ENCODE measurements around the gene CD101. TPM values are rescaled to one million over a fixed set of nuclear protein-coding genes. Genes with fewer than 3 reads are reported as not detected.

The CD101 gene
- total RNA-seq, 1 experiment from 2014 or later, result 1.2 TPM

- Histone ChIP-seq H3K9ac (ENCODE audit: low read length) (no peak overlapping the region), H3K4me1 (ENCODE audit: control insufficient read depth in 1 of 2, insufficient read depth in 2 of 2, low read length in 2 of 2) (no peaks in the 10 kb centered on the region), H3K79me2 (ENCODE audit: insufficient read depth, low read length) (no peaks in the 10 kb centered on the region), H3K36me3 (ENCODE audit: control insufficient read depth in 1 of 2, insufficient read depth in 2 of 2, low read length in 2 of 2) (peaks cover 0 to 6% of the 10 kb centered on the region in 2 experiments; a peak in 1 of 4 replicates), H3K27ac (ENCODE audit: low read depth, low read length) (no peak overlapping the region), H3K9me3 (ENCODE audit: control insufficient read depth in 1 of 2, insufficient read depth in 1 of 2, low read depth in 1 of 2, low read length in 2 of 2) (no peaks in the 10 kb centered on the region), H3K27me3 (ENCODE audit: insufficient read depth, low read length) (no peaks in the 10 kb centered on the region), H2AFZ (ENCODE audit: low read depth, low read length, poor library complexity, severe bottlenecking) (no peak overlapping the region), H3K4me2 (ENCODE audit: low read length) (no peak overlapping the region), H4K20me1 (ENCODE audit: insufficient read depth) (no peaks in the 10 kb centered on the region), H3K4me3 (replicated peaks in 1 of 2; ENCODE audit: low read depth in 1 of 2, low read length in 2 of 2) (no peak overlapping the region), H3K9me2 (ENCODE audit: insufficient read depth) (no peaks in the 10 kb centered on the region)
- BruUV-seq (replicated peaks), result no TSS peak
- RAD21 ChIA-PET (ENCODE audit: low non-redundant PET in 1 of 2, low total read pairs in 2 of 2, uncharacterized antibody in 2 of 2, unreplicated experiment in 2 of 2), result no interaction called here
- CTCF ChIA-PET, result no interaction called here
- DNase-seq (ENCODE audit: low read depth, low spot score) (no peak), ATAC-seq (no peak)
- intact Hi-C loops (cut with micrococcal nuclease), result no loop called here
- POLR2A ChIA-PET, result no interaction called here
- no peak for TF ChIP-seq SRF (IDR thresholded peaks at IDR 0.05; ENCODE audit: low read depth)
- TF ChIP-seq EZH2phosphoT487 (IDR thresholded peaks at IDR 0.05; ENCODE audit: borderline replicate concordance), result no peak
Measured at GRCh38 chr1:116957646-116958045, 43.9 kb upstream of the CD101 start.

- Histone ChIP-seq H3K36me3 (ENCODE audit: control insufficient read depth in 1 of 2, insufficient read depth in 2 of 2, low read length in 2 of 2) (peaks cover 0 to 6% of the 10 kb centered on the region in 2 experiments; a peak in 1 of 4 replicates), H4K20me1 (ENCODE audit: insufficient read depth) (no peaks in the 10 kb centered on the region), H3K4me1 (ENCODE audit: control insufficient read depth in 1 of 2, insufficient read depth in 2 of 2, low read length in 2 of 2) (no peaks in the 10 kb centered on the region), H3K4me3 (replicated peaks in 1 of 2; ENCODE audit: low read depth in 1 of 2, low read length in 2 of 2) (no peak overlapping the region), H3K27me3 (ENCODE audit: insufficient read depth, low read length) (no peaks in the 10 kb centered on the region), H3K79me2 (ENCODE audit: insufficient read depth, low read length) (no peaks in the 10 kb centered on the region), H3K9me3 (ENCODE audit: control insufficient read depth in 1 of 2, insufficient read depth in 1 of 2, low read depth in 1 of 2, low read length in 2 of 2) (no peaks in the 10 kb centered on the region), H3K27ac (ENCODE audit: low read depth, low read length) (no peak overlapping the region), H2AFZ (ENCODE audit: low read depth, low read length, poor library complexity, severe bottlenecking) (no peak overlapping the region), H3K9me2 (ENCODE audit: insufficient read depth) (no peaks in the 10 kb centered on the region), H3K9ac (ENCODE audit: low read length) (no peak overlapping the region), H3K4me2 (ENCODE audit: low read length) (no peak overlapping the region)
- TF ChIP-seq ZNF274 (IDR thresholded peaks at IDR 0.05; ENCODE audit: low read depth, low read length), result no peak
- TF ChIP-seq POLR2AphosphoS5 (IDR thresholded peaks at IDR 0.05; ENCODE audit: low read depth, low read length), result no peak
- TF ChIP-seq REST (IDR thresholded peaks at IDR 0.05; ENCODE audit: low read depth), result no peak
- TF ChIP-seq EGR1 (IDR thresholded peaks at IDR 0.05; ENCODE audit: low read depth), result no peak
- no peak for TF ChIP-seq EZH2phosphoT487 (IDR thresholded peaks at IDR 0.05; ENCODE audit: borderline replicate concordance)
- no peak for TF ChIP-seq CTCF (IDR thresholded peaks at IDR 0.05 in 2 of 3, conservative IDR thresholded peaks at IDR 0.05 in 1 of 3; ENCODE audit: borderline replicate concordance in 1 of 3, insufficient read depth in 1 of 3, low read depth in 2 of 3, low read length in 2 of 3)
- TF ChIP-seq MAX (IDR thresholded peaks at IDR 0.05), result no peak
- TF ChIP-seq YY1 (IDR thresholded peaks at IDR 0.05; ENCODE audit: extremely low read depth, insufficient replicate concordance, low read depth, low read length), result no peak
- no peak for TF ChIP-seq RAD21 (IDR thresholded peaks at IDR 0.05; ENCODE audit: low read depth)
- no peak for TF ChIP-seq SP1 (IDR thresholded peaks at IDR 0.05; ENCODE audit: low read depth)
- TF ChIP-seq EZH2 (IDR thresholded peaks at IDR 0.05), result no peak
- TF ChIP-seq ATF3 (IDR thresholded peaks at IDR 0.05), result no peak
- TF ChIP-seq CBX3 (IDR thresholded peaks at IDR 0.05; ENCODE audit: low read depth), result no peak
- TF ChIP-seq TCF7L2 (IDR thresholded peaks at IDR 0.05; ENCODE audit: borderline replicate concordance, extremely low read depth, insufficient read depth, insufficient read length), result no peak
- no peak for DNase-seq (ENCODE audit: low read depth, low spot score)
- no TSS peak for BruUV-seq (replicated peaks)
- intact Hi-C loops (cut with micrococcal nuclease), result no loop called here
- POLR2A ChIA-PET, result no interaction called here
- no peak for ATAC-seq
- CTCF ChIA-PET, result no interaction called here
- RAD21 ChIA-PET (ENCODE audit: low non-redundant PET in 1 of 2, low total read pairs in 2 of 2, uncharacterized antibody in 2 of 2, unreplicated experiment in 2 of 2), result no interaction called here
Measured at GRCh38 chr1:116958110-116958509, 43.5 kb upstream of the CD101 start.
